ENCODE results near the gene CLMP.

GRCh38 chr11:123100379-123101085, 94.5 kb downstream of the CLMP start:
- TF ChIP-seq CTCF (conservative IDR thresholded peaks at IDR 0.05; ENCODE audit: low read depth in 2 of 2) (no peak), REST (IDR thresholded peaks at IDR 0.05; ENCODE audit: unreplicated experiment) (no peak), POLR2AphosphoS5 (IDR thresholded peaks at IDR 0.05; ENCODE audit: low read depth) (no peak), EZH2phosphoT487 (IDR thresholded peaks at IDR 0.05; ENCODE audit: unreplicated experiment) (no peak), EZH2 (IDR thresholded peaks at IDR 0.05; ENCODE audit: low read depth, unreplicated experiment) (no peak), ETS1 (IDR thresholded peaks at IDR 0.05) (no peak), ZNF331 (CRISPR knock-in tag; IDR thresholded peaks at IDR 0.05; ENCODE audit: low read depth) (no peak), STAT1 (IDR thresholded peaks at IDR 0.05; ENCODE audit: unreplicated experiment) (no peak), JUNB (IDR thresholded peaks at IDR 0.05; ENCODE audit: unreplicated experiment) (no peak), ZNF462 (CRISPR knock-in tag; IDR thresholded peaks at IDR 0.05) (no peak)
